H1 (cell line): Measurements from ENCODE around the gene AOPEP. TPM values are rescaled to one million over a fixed set of nuclear protein-coding genes. Genes with fewer than 3 reads are reported as not detected.

ENCODE experiments used
- CTCF ChIP-seq, 3 experiments: IDR thresholded peaks; 1 replicate in 2 of 3; 2 replicates in 1 of 3; pipeline versions ENCODE4 v1.5.1 to v1.6.1; 2011; ENCODE audit warnings: low read length in 3 of 3, mild to moderate bottlenecking in 3 of 3, inconsistent platforms in 2 of 3, low read depth in 1 of 3, moderate library complexity in 1 of 3; ENCODE audit not compliant: insufficient read depth in 1 of 3; ENCODE audit errors: control extremely low read depth in 1 of 3
- EGR1 ChIP-seq: IDR thresholded peaks from 2 replicates; pipeline ENCODE4 v1.6.1; 2011; ENCODE audit warnings: low read depth, low read length, borderline replicate concordance
- KDM4A ChIP-seq: IDR thresholded peaks from one replicate; pipeline ENCODE4 v1.7.1; 2012; ENCODE audit warnings: low read depth, mild to moderate bottlenecking, moderate library complexity, low read length, inconsistent platforms; ENCODE audit not compliant: severe bottlenecking
- RAD21 ChIP-seq, 2 experiments: IDR thresholded peaks in 1 of 2; conservative IDR thresholded peaks in 1 of 2; 2 replicates each; pipeline ENCODE4 v1.6.1; 2011; ENCODE audit warnings: low read depth in 2 of 2, low read length in 2 of 2, improper control_type of control experiment in 1 of 2, inconsistent platforms in 1 of 2, mild to moderate bottlenecking in 1 of 2, moderate library complexity in 1 of 2
- SAP30 ChIP-seq: fragments of 300-600 bp; sonication (generic); IDR thresholded peaks from 2 replicates; pipeline ENCODE4 v1.7.1; 2012; ENCODE audit warnings: low read length, moderate library complexity, mild to moderate bottlenecking, inconsistent platforms; ENCODE audit not compliant: insufficient read depth, insufficient replicate concordance
- ZNF274 ChIP-seq: IDR thresholded peaks from 2 replicates; pipeline ENCODE4 v1.7.0; 2012; ENCODE audit warnings: low read length, borderline replicate concordance; ENCODE audit errors: extremely low read depth
- polyA plus RNA-seq, 7 experiments: library from polyadenylated mRNA; depleted of rRNA in 3 of 7; stranded (reverse) in 5 of 7; unstranded in 2 of 7; fragments of >200 nt in 5 of 7; fragments of 200-250 nt in 2 of 7; gene quantifications; 1 replicate in 5 of 7; 2 replicates in 1 of 7; 4 replicates in 1 of 7; pipeline versions ENCODE4 v1.2.1 to v1.2.3, GENCODE V29; 2011 to 2013; ENCODE audit warnings: missing spikeins in 2 of 7, mixed read lengths in 2 of 7
- total RNA-seq: library from RNA; stranded (reverse); fragmentation: NEBNext Ultra II Directional; extraction: Animal tissue kit (Norgen Biotek cat#: 25700); gene quantifications from 2 replicates; pipeline ENCODE4 v1.2.1, GENCODE V29; 2021

The AOPEP gene
- total and polyA plus RNA-seq, 2 of the 8 experiments (the other 6 are each of a cell fraction or from before 2014, with no cell fraction given), result 6.1 to 14.3 TPM

- no peak for TF ChIP-seq KDM4A
- TF ChIP-seq ZNF274, result no peak
- TF ChIP-seq SAP30, result no peak
- TF ChIP-seq RAD21 (IDR thresholded peaks at IDR 0.05 in 1 of 2, conservative IDR thresholded peaks at IDR 0.05 in 1 of 2; ENCODE audit: low read depth in 2 of 2, low read length in 2 of 2), result no peak
- TF ChIP-seq EGR1, result no peak
- TF ChIP-seq CTCF (IDR thresholded peaks at IDR 0.05; ENCODE audit: control extremely low read depth in 1 of 3, insufficient read depth in 1 of 3, low read depth in 1 of 3, low read length in 3 of 3), result no peak
Measured at GRCh38 chr9:94948567-94949235, 222.2 kb downstream of the AOPEP start (continued).
